ENCODE data around the gene TMEM222. TPM values are rescaled to one million over a fixed set of nuclear protein-coding genes. Genes with fewer than 3 reads are reported as not detected.
"Not testable (repeated sequence)": the region's sequence is repeated elsewhere in the genome, so short reads cannot be mapped to it uniquely, and the experiment has no call there.

TMEM222 gene
- 19.6 TPM for total RNA-seq

GRCh38 chr1:27321813-27322568 lies at the start of gene TMEM222:
Gene TMEM222, plus strand, starts transcription at chr1:27322163. Its CDS starts 35 bp downstream, at chr1:27322198.
- FAIRE-seq (no peak), DNase-seq (ENCODE audit: low spot score in 2 of 2) (peak; percentile 95 to 99)

GRCh38 chr1:27274204-27274603 lies 47.8 kb upstream of the TMEM222 start:
- no peak for FAIRE-seq
- no peak for DNase-seq (ENCODE audit: low spot score in 2 of 2)

GRCh38 chr1:27275696-27276095 lies 46.3 kb upstream of the TMEM222 start:
- FAIRE-seq, result no peak
- no peak for DNase-seq (ENCODE audit: low spot score in 2 of 2)

GRCh38 chr1:27284425-27285273 lies 37.3 kb upstream of the TMEM222 start:
- DNase-seq (ENCODE audit: low spot score in 2 of 2) (peak; percentile 75 to 84), FAIRE-seq (no peak)

GRCh38 chr1:27285274-27285660 lies 36.7 kb upstream of the TMEM222 start:
- no peak for FAIRE-seq
- peak in 1 of 2 donors; percentile 27 for DNase-seq (ENCODE audit: low spot score in 2 of 2)

GRCh38 chr1:27285821-27286220 lies 36.1 kb upstream of the TMEM222 start:
- not testable (repeated sequence) for FAIRE-seq; DNase-seq (ENCODE audit: low spot score in 2 of 2)

GRCh38 chr1:27289125-27289524 lies 32.8 kb upstream of the TMEM222 start:
- FAIRE-seq; DNase-seq (ENCODE audit: low spot score in 2 of 2): not testable (repeated sequence)

- no peak for FAIRE-seq
- no peak for DNase-seq (ENCODE audit: low spot score in 2 of 2)
These were observed 31.4 kb upstream of the TMEM222 start for GRCh38 chr1:27290581-27290980.

GRCh38 chr1:27292106-27292505 lies 29.9 kb upstream of the TMEM222 start:
- FAIRE-seq (no peak), DNase-seq (ENCODE audit: low spot score in 2 of 2) (no peak)

GRCh38 chr1:27293915-27294314 lies 28.0 kb upstream of the TMEM222 start:
- FAIRE-seq (no peak), DNase-seq (ENCODE audit: low spot score in 2 of 2) (no peak)

GRCh38 chr1:27296773-27297291 lies 25.1 kb upstream of the TMEM222 start:
- DNase-seq (ENCODE audit: low spot score in 2 of 2) (peak; percentile 66 to 82), FAIRE-seq (no peak)

- no peak for DNase-seq (ENCODE audit: low spot score in 2 of 2)
- no peak for FAIRE-seq
These were observed 24.1 kb upstream of the TMEM222 start for GRCh38 chr1:27297903-27298302.

- no peak for DNase-seq (ENCODE audit: low spot score in 2 of 2)
- no peak for FAIRE-seq
These were observed 23.2 kb upstream of the TMEM222 start for GRCh38 chr1:27298632-27299384.

- FAIRE-seq (no peak), DNase-seq (ENCODE audit: low spot score in 2 of 2) (peak in 1 of 2 donors; percentile 57)
These were observed 22.3 kb upstream of the TMEM222 start for GRCh38 chr1:27299385-27300271.

GRCh38 chr1:27300341-27301051 lies 21.5 kb upstream of the TMEM222 start:
- DNase-seq (ENCODE audit: low spot score in 2 of 2) (peak; percentile 80 to 89), FAIRE-seq (no peak)

- FAIRE-seq, result no peak
- no peak for DNase-seq (ENCODE audit: low spot score in 2 of 2)
These were observed 20.9 kb upstream of the TMEM222 start for GRCh38 chr1:27301052-27301422.

- DNase-seq (ENCODE audit: low spot score in 2 of 2), result no peak
These were observed 20.3 kb upstream of the TMEM222 start for GRCh38 chr1:27301582-27302199.

GRCh38 chr1:27302612-27303011 lies 19.4 kb upstream of the TMEM222 start:
- DNase-seq (ENCODE audit: low spot score in 2 of 2), result no peak
- no peak for FAIRE-seq

More at GRCh38 chr1:27301582-27302199, 20.3 kb upstream of the TMEM222 start:
- no peak for FAIRE-seq

Measured in frontal cortex (tissue), 4 donors.